ENCODE data around the gene ZFPM1. TPM values are rescaled to one million over a fixed set of nuclear protein-coding genes. Genes with fewer than 3 reads are reported as not detected.

ZFPM1 gene
- polyA plus RNA-seq, 1 of the 3 experiments (the other 2 are of a cell fraction): 1.2 TPM

DNA sequence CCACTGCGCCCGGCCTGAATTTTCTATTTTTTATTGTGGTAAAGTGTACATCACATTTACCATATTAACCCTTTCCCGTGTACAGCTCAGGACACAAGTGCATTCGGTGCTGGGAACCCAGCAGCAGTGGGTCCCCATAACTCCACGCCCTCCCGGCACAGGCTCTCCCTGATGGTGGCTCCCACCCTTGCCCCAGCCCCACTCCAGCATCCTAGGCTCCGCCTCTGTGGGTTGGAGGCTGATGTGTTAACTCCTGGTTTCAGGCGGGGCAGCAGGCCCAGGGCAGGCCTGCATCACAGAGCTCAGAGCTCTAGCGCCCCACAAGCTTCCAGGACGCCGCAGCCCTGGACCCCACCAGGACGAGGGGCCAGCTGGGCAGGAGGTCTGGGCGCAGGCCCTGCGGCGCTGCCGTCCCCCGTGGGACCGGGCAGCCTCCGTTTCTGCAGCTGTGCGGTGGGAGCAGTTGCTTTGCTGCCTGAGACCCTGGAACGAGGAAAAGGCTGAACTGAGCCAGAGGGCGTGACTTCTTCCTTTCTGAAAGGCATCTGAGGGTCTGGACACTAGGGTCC lies 19.6 kb downstream of the ZFPM1 start:
- 92% methylated on average over 10 of the region's 22 CpGs for WGBS (ENCODE audit: low lambda C conversion rate)
- POLR2A ChIA-PET: no interaction called here
- TF ChIP-seq, protein P1, sequence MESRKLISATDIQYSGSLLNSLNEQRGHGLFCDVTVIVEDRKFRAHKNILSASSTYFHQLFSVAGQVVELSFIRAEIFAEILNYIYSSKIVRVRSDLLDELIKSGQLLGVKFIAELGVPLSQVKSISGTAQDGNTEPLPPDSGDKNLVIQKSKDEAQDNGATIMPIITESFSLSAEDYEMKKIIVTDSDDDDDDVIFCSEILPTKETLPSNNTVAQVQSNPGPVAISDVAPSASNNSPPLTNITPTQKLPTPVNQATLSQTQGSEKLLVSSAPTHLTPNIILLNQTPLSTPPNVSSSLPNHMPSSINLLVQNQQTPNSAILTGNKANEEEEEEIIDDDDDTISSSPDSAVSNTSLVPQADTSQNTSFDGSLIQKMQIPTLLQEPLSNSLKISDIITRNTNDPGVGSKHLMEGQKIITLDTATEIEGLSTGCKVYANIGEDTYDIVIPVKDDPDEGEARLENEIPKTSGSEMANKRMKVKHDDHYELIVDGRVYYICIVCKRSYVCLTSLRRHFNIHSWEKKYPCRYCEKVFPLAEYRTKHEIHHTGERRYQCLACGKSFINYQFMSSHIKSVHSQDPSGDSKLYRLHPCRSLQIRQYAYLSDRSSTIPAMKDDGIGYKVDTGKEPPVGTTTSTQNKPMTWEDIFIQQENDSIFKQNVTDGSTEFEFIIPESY (IDR thresholded peaks at IDR 0.05; ENCODE audit: borderline replicate concordance, low read depth): no peak
- TF ChIP-seq NFIC (IDR thresholded peaks at IDR 0.05; ENCODE audit: borderline replicate concordance) (no peak), ELF1 (IDR thresholded peaks at IDR 0.05) (no peak), NRF1 (IDR thresholded peaks at IDR 0.05; ENCODE audit: low read depth, low read length) (no peak), SIN3A (IDR thresholded peaks at IDR 0.05; ENCODE audit: borderline replicate concordance, low read depth, low read length) (no peak), FOXJ3 (CRISPR knock-in tag; IDR thresholded peaks at IDR 0.05) (no peak), POLR2AphosphoS5 (IDR thresholded peaks at IDR 0.05; ENCODE audit: low read depth, low read length) (no peak), JUND (IDR thresholded peaks at IDR 0.05) (no peak)
- TF ChIP-seq, protein P2, sequence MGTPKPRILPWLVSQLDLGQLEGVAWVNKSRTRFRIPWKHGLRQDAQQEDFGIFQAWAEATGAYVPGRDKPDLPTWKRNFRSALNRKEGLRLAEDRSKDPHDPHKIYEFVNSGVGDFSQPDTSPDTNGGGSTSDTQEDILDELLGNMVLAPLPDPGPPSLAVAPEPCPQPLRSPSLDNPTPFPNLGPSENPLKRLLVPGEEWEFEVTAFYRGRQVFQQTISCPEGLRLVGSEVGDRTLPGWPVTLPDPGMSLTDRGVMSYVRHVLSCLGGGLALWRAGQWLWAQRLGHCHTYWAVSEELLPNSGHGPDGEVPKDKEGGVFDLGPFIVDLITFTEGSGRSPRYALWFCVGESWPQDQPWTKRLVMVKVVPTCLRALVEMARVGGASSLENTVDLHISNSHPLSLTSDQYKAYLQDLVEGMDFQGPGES (IDR thresholded peaks at IDR 0.05; ENCODE audit: low read depth, low read length): no peak

DNA sequence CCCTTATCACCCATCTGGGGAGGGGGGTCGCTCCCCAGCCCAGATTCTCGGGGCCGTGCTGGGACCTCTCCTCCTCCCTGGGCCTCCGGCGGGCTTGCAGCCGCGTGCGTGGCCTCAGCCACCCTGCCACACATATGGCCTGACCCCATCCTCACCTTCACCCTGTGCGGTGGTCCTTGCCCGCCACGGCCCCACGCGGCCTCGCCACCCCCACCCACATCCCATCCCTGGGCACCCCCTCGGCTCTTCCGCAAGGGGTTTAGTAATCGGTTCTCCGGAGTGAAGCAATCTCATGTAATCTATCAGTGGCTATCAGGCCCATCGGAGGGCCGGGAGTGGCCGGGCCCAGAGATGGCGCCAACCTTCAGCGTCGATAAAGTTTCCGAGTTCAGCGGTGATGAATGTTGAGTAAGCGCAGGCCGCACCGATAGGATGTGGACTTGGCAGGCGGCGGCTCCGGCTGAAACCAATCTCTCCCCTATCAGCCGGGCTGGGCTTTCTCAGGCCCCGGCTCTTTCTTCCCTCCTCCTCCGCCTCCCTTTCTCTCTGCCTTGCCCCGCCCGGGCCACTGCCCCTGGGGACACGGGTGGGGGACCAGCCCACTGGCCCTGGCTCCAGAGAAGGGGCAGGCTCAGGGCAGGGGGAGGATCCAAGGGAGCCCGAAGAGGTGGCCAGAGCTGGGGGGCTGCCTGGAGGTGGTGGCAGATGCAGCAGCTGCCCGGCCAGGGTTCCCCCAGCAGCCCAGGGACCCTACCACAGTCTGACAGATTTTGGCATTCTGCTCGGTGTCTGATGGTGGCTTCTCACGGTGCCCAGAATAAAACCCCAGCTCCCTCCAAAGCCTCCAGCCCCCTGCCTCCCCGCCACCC lies 20.8 kb downstream of the ZFPM1 start:
- no peaks in the 10 kb centered on the region for H3K9me2 ChIP-seq
- DNase-seq: no peak
- H3K79me2 ChIP-seq (ENCODE audit: insufficient read depth): peaks cover 34% of the 10 kb centered on the region; the same call in 1 of the 2 replicates
- H3K36me3 ChIP-seq (replicated peaks in 1 of 2; ENCODE audit: control insufficient read depth in 1 of 2, insufficient read depth in 2 of 2, low read length in 1 of 2): no peaks in the 10 kb centered on the region
- H3K9me3 ChIP-seq: no peaks in the 10 kb centered on the region
- H3K4me2 ChIP-seq: no peak overlapping the region
- TF ChIP-seq RAD21 (IDR thresholded peaks at IDR 0.05; ENCODE audit: low read length): no peak
- no peak for TF ChIP-seq GATA2 (CRISPR knock-in tag; IDR thresholded peaks at IDR 0.05)
- TF ChIP-seq, protein P2 (IDR thresholded peaks at IDR 0.05; ENCODE audit: low read depth, low read length): no peak
- 97% methylated on average over 33 of the region's 43 CpGs for WGBS (ENCODE audit: low lambda C conversion rate)
- H3K9ac ChIP-seq: no peak overlapping the region
- ChIA-PET POLR2A (no interaction called here), CTCF (interaction anchor here (0.9 to 1.6 kb wide), 3 partner anchors 12 to 31 kb away, joined by 3 to 5 read pairs (median 3); no protein-coding TSS in a partner anchor)
- H3K27me3 ChIP-seq (ENCODE audit: insufficient read depth): no peaks in the 10 kb centered on the region
- H4K20me1 ChIP-seq (ENCODE audit: insufficient read depth): peaks cover 85% of the 10 kb centered on the region
- H3K4me1 ChIP-seq (ENCODE audit: control insufficient read depth in 1 of 2, insufficient read depth in 2 of 2, low read depth in 1 of 2, low read length in 1 of 2): peaks cover 0 to 25% of the 10 kb centered on the region in 2 experiments; a peak in 1 of 4 replicates
- H2AFZ ChIP-seq (ENCODE audit: low read depth): no peak overlapping the region
- H3K27ac ChIP-seq (ENCODE audit: low read depth in 2 of 2, low read length in 1 of 2): no peak overlapping the region
- H3K4me3 ChIP-seq (ENCODE audit: low read depth in 2 of 2, low read length in 1 of 2): no peak overlapping the region
- H3F3A ChIP-seq (replicated peaks; ENCODE audit: insufficient read depth): no peaks in the 10 kb centered on the region

More for the DNA sequence above, 19.6 kb downstream of the ZFPM1 start:
- Histone ChIP-seq H3K9ac (no peak overlapping the region), H3K27ac (ENCODE audit: low read depth in 2 of 2, low read length in 1 of 2) (no peak overlapping the region), H3K36me3 (replicated peaks in 1 of 2; ENCODE audit: control insufficient read depth in 1 of 2, insufficient read depth in 2 of 2, low read length in 1 of 2) (no peaks in the 10 kb centered on the region), H3K4me2 (no peak overlapping the region), H4K20me1 (ENCODE audit: insufficient read depth) (peaks cover 86% of the 10 kb centered on the region), H3K9me3 (no peaks in the 10 kb centered on the region), H2AFZ (ENCODE audit: low read depth) (no peak overlapping the region), H3K4me1 (ENCODE audit: control insufficient read depth in 1 of 2, insufficient read depth in 2 of 2, low read depth in 1 of 2, low read length in 1 of 2) (peaks cover 0 to 25% of the 10 kb centered on the region in 2 experiments; a peak in 1 of 4 replicates), H3K79me2 (ENCODE audit: insufficient read depth) (peaks cover 34% of the 10 kb centered on the region; the same call in 1 of the 2 replicates), H3K27me3 (ENCODE audit: insufficient read depth) (no peaks in the 10 kb centered on the region), H3K9me2 (no peaks in the 10 kb centered on the region), H3K4me3 (ENCODE audit: low read depth in 2 of 2, low read length in 1 of 2) (no peak overlapping the region), H3F3A (replicated peaks; ENCODE audit: insufficient read depth) (no peaks in the 10 kb centered on the region)
- DNase-seq: no peak
- CTCF ChIA-PET: interaction anchor here (1.1 to 1.4 kb wide), 2 partner anchors 13 to 16 kb away, joined by 3 to 5 read pairs; no protein-coding TSS in a partner anchor

Measured in SK-N-SH (cell line).